CD4-positive, alpha-beta T cell treated with Interleukin-15 for 4 hours (primary cell): Measurements from ENCODE around the gene ARHGEF4.
"Not testable (repeated sequence)": the region's sequence is repeated elsewhere in the genome, so short reads cannot be mapped to it uniquely, and the experiment has no call there.

Source experiments
- DNase-seq: peaks from one replicate; pipeline ENCODE4 v3.0.0-alpha.2; 2020; ENCODE audit warnings: low spot score

ARHGEF4 gene

DNA sequence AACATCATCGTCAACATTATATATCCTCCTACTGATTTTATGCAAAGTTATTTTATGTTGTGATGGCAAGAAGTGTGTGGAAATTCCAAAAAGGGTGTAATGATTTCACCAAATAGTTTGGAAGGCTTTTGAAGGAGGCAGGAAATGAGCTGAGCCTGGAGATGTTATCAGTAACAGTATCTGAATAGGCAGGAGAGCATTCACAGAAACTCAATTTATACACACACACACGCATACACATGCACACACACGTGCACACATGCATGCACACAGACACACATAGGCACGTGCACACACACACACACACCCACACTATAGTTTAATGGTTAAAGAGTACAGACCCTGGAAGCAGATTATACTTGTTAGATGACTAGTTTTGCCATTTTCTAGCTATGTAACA lies 47.3 kb downstream of the ARHGEF4 start:
- DNase-seq: no peak

GRCh38 chr2:130884503-130884902 lies 47.8 kb downstream of the ARHGEF4 start:
- DNase-seq: no peak

DNA sequence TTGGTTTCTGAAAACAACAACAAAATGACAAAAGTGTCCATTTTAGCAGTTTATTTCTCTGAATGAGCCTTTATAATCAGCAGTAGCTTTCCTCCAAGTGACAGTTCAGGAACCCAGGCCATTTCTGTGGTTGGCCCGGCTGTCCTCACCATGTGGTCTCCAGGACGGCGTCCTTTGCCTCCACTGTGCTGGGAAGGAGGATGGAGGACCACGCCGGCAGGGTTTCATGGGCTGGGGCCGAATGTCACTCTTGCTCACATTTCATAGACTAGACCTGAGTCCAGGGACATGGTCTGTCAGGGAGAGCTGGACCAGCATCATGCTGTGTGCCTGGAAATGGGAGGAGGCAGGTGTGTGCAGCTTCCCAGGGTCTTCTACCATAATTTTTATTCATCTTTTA lies 50.9 kb downstream of the ARHGEF4 start:
- DNase-seq: no peak

GRCh38 chr2:130890941-130891669 lies 54.4 kb downstream of the ARHGEF4 start:
- no peak for DNase-seq

DNA sequence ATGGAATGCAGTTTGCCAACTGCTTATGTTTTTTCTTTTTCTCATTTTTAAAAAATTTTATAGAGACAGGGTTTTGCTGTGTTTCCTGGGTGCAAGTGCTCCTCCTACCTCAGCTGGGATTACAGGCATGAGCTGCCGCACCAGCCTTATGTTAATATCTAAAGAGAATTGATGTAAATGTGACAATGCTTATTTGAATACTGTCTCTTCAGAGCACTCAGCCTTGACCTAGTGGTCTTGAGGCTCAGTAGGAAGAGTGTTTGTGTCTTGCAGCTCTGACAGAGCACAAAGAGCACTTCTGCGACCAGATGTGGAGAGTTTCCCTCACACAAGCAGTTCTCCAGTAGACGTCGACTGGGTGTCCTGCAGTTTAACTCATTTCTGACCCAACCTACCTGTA lies 55.3 kb downstream of the ARHGEF4 start:
- no peak for DNase-seq

DNA sequence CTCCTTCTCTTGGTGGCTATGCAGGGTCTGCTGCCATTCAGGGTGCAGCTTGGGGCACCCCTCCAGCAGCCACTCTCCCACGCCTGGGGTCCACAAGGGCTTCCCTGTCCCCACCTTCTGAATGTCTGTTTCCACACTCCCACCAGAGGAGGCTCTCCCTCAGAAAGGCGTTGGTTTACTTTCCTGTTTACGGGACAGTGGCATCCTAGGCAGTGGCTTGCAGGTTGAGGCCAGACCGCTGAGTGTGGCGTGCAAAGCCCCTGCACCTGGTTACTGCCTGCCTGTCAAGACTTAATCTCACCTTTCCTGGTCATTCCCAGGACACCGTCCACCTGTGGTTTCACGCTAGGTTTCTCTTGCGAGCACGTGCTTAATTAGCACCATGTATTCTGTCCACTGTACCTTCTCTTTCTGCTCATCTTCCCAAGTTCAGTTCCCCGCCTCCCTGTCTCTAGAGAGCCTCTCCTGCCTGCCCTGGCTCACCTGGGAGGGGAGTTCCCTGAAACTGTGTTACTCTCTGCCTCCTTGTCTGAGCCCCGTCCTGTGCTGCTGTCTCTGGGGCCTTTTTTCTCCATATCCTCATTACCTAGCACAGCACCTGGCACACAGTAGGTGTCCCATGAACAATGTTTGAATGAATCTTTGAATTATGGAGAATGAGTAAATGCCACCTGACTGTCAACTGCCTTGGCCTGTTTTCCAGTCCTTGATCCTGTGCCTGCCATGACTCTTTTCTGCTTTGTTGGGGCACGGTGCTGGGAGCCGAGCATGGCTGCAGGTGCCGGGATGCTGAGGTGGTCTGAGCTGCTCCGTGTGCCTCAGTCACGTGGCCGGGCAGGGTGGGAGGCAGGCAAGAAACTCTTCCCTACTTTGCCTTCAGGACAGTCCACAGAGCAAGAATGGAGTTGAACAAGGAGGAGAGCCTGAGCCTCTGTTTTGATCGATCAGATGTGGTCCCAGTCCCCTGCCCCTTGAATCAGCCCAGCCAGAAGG lies 56.4 kb downstream of the ARHGEF4 start:
- DNase-seq: no peak

DNA sequence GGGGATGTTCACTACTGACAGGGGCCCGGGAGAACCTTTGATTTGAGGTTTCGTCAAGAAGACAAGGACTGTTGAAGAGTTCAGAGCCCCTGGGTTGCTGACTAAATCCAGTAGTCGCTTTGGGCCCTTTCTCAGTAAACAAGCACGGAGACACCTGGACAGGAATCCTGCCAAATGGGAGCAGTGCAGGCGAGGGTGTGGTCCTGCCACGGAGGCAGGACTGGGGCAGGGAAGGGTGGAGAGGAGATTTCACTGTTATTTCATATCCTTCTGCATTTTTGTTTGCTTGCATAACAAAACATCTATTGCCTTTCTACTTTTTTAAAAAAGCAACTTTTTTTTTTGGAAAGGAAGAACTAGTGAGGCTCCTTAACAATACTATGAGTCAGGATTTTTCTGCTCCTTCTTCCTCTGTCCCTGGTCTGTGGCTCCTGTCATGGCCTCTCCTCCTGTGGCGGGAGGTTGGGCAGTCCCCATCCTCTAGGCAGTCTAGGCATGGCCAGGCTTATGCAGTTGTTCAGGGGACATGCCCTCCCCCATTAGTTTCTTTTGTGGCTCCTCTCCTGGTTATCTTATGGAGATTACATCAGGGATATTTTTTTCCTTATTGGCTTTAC lies 57.7 kb downstream of the ARHGEF4 start:
- no peak for DNase-seq

- DNase-seq: no peak
Measured at GRCh38 chr2:130896813-130897212, 60.1 kb downstream of the ARHGEF4 start.

DNA sequence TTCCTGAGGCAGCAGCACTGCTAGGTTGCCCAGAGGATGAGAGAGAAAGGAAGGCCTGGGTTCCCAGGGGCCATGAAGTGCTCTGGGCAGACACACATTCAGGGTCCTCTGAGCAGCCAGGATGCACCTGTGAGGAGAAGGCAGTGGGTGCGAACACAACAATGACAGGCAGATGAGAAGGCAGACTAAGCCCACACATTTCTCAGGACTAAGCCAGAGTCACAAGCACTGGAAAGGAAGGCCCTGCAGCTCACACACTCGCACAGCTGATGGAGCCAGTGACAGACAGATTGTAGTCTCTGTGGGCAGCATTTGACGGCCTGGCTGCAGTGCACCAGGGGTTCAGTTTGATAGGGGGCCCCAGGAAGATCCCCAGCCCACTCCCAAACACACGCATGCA lies 61.8 kb downstream of the ARHGEF4 start:
- no peak for DNase-seq

- no peak for DNase-seq
Measured at GRCh38 chr2:130899306-130899705, 62.6 kb downstream of the ARHGEF4 start.

DNA sequence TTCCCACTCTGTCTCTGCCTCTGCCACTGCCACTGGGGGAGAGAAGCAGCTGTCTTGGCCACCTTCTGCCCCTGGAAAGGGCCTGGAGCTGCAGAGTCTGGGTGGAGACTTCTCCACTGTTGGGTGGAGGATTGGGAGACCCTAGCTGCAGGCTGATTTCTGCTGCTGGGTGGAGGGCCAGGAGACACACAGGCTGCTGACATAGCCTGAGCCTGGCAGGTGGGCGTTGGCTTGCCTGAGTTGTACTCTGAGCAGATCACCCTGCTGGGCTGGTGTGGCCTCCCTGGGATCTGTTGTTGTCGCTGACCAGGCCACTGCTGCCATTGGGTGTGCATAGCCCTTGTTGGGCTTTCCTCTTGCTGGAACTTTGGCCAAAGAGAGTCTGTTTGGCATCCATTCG lies 64.3 kb downstream of the ARHGEF4 start:
- DNase-seq: no peak

DNA sequence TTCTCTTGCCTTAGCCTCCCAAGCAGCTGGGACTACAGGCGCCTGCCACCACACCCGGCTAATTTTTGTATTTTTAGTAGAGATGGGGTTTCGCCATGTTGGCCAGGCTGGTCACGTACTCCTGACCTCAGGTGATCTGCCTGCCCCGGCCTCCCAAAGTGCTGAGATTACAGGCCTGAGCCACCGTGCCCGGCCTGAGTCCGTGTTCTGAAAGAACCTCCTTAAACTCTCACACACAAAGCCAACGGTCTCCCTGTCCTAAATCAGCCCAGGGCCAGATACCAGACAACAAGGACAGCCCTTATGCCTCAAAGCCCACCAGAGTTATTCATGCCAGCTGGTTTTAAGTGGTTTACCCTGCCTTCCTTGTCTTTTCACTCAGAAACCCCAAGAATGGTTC lies 64.9 kb downstream of the ARHGEF4 start:
- not testable (repeated sequence) for DNase-seq

DNA sequence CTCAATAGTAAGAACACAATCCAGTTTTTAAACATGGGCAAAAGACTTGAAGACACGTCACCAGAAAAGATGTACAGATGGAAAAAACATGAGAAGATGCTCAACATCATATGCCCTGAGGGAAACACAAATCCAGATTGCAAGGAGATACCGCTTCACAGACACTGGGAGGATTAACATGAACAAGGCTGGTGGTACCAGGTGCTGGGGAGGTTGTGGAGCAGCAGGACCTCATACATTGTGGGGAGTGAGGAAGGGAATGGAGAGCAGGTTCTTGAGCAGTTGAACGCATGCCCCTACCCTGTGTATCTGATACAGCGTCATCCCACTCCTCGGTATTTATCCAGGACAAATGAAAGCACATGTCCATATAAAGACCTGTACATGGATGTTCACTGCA lies 72.1 kb downstream of the ARHGEF4 start:
- DNase-seq: no peak

GRCh38 chr2:130910931-130911330 lies 74.2 kb downstream of the ARHGEF4 start:
- no peak for DNase-seq

DNA sequence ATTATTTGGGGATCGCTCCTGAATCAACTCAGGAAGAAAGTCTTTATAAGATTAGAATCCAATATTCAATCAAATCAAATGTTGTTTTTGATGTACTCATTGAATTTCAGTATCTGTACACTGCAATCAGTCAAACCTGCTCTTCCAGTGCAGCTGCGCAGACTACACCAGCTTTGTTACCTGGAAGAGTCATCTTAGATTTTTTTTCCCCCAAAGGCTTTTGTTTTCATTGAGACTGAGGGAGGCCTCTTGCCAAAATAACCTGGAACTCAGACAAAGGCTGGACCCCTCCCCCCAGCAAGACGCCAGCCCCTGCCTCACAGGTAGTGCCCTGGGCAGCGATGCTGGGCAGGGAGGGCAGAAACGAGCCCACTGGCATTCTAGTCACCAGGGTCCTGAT lies 74.8 kb downstream of the ARHGEF4 start:
- DNase-seq: no peak

- no peak for DNase-seq
Measured at GRCh38 chr2:130911996-130912395, 75.3 kb downstream of the ARHGEF4 start.

DNA sequence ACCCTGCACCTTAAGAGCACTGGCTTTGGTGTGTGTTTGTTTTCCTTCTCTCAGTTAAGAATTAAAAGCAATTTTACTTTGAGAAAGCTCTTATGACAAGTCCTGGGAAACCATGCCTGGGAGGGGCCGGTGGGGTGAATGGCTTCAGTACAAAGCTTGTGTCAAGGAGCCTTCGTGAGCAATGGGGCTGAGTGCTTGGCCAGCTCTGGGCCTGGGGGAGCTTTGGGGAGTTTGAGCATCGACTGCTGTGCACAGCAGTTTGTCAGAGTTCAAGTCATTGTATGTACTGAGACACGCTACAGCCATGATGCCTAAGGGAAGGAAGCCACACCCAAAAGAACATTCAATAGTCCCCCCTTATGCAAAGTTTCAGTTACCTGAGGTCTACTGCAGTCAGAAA lies 75.8 kb downstream of the ARHGEF4 start:
- DNase-seq: no peak

GRCh38 chr2:130913891-130914290 lies 77.2 kb downstream of the ARHGEF4 start:
- no peak for DNase-seq

DNA sequence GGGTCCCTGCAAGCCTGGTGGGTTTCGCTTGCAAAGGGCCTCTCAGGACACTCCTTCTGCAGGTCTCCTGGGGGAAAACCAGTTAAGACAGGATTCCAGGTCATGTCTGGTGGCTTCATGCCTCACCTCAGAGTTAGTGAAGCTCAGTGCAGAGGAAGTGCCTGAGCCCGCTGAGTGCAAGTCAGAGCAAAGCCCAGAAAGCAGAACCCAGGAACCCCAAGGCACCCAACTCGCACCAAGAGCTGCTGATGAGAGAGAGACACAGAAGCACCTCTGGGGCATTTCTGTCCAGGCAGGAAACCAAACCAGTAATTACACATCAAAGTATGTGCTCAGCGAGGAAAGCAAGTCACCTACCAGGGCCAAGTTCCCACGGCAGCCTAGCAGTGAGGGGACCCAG lies 78.4 kb downstream of the ARHGEF4 start:
- DNase-seq: no peak

- DNase-seq: no peak
Measured at GRCh38 chr2:130915595-130916437, 79.1 kb downstream of the ARHGEF4 start.

- no peak for DNase-seq
Measured at GRCh38 chr2:130916438-130916705, 79.7 kb downstream of the ARHGEF4 start.

DNA sequence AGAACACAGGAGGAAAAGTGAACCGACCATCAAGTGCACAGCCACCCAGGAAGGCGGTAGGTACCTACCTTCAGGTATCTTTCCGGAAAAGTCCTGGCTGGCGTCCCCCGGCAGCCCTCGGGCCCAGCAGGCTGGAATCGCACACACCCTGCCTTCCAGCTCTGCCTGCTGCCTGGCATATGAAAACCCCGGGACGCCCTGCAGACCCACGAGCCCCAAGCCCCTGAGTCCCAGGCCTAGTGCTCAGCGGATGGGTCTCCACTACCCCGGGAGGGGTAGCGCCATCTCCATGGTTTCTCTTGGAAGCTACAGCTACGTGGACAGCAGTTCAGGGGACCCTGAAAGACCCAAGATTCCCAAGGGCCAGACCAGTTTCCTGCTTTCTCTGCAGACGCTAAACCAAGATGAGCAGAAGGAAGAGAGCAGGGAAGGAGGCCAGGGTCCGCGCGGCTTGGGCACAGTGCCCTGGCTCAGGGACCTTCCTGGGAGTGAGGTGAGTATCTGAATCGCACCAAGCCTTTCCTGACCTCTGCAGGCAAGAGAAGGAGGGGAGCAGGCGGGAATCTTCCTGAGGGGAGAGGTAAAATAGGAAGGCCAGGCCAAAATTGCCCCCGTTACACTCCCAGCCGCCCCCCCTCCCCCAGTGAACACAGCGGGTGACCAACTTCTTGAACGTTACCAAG lies 80.4 kb downstream of the ARHGEF4 start:
- no peak for DNase-seq
